H1 (cell line): ENCODE data around the gene RGL2. TPM values are rescaled to one million over a fixed set of nuclear protein-coding genes. Genes with fewer than 3 reads are reported as not detected.
A peak's percentile ranks its signal among the peaks of the same experiment; 100 is the strongest.

Source experiments
- CTCF ChIA-PET: fragments of 300-600 bp; sonication (Branson Sonifier 250); formaldehyde crosslinking; loops from one replicate; lab custom pipeline; 2021; ENCODE audit not compliant: partially characterized antibody; lab: Charles Lee
- POLR2A ChIA-PET: fragments of 300-600 bp; sonication (Branson Sonifier 250); formaldehyde crosslinking; loops from one replicate; lab custom pipeline; 2021; ENCODE audit warnings: inconsistent platforms; ENCODE audit not compliant: partially characterized antibody; lab: Charles Lee
- DNase-seq, 2 experiments: peaks; one replicate each; pipeline versions ENCODE4 v3.0.0 to v3.0.0-alpha.2; 2010 to 2022; ENCODE audit warnings: low spot score in 2 of 2, low read depth in 1 of 2, mixed read lengths in 1 of 2
- FAIRE-seq: peaks from 2 replicates; lab custom pipeline; 2011; peaks lifted over from hg19 to GRCh38; lab: Jason Lieb, UNC
- H2AFZ ChIP-seq: 2 replicates; pipeline ENCODE4 v1.8.1; 2012; ENCODE audit warnings: low read length, inconsistent platforms
- H2AK5ac ChIP-seq: 2 replicates; pipeline ENCODE4 v1.6.1; 2013; ENCODE audit warnings: low read depth, low read length
- H2BK120ac ChIP-seq: replicated peaks from 2 replicates; pipeline ENCODE3; 2013; ENCODE audit warnings: low read depth, low read length, inconsistent platforms
- H2BK12ac ChIP-seq: 2 replicates; pipeline ENCODE4 v1.6.1; 2013; ENCODE audit warnings: low read depth, low read length
- H2BK15ac ChIP-seq: 2 replicates; pipeline ENCODE4 v1.6.1; 2013; ENCODE audit warnings: low read length
- H2BK20ac ChIP-seq: 2 replicates; pipeline ENCODE4 v1.6.1; 2013; ENCODE audit warnings: low read length
- H2BK5ac ChIP-seq: 2 replicates; pipeline ENCODE4 v1.6.1; 2013; ENCODE audit warnings: low read depth, low read length
- H3K14ac ChIP-seq: 2 replicates; pipeline ENCODE4 v1.6.1; 2013; ENCODE audit warnings: inconsistent platforms; ENCODE audit not compliant: insufficient read length
- H3K18ac ChIP-seq: 2 replicates; pipeline ENCODE4 v1.6.1; 2013; ENCODE audit warnings: low read length; ENCODE audit errors: extremely low read depth
- H3K23ac ChIP-seq: 2 replicates; pipeline ENCODE4 v1.6.1; 2013; ENCODE audit warnings: inconsistent platforms; ENCODE audit not compliant: insufficient read length
- H3K23me2 ChIP-seq: 2 replicates; pipeline ENCODE4 v1.6.1; 2013; ENCODE audit warnings: low read depth, low read length
- H3K27ac ChIP-seq: 2 replicates; pipeline ENCODE4 v1.6.1; 2011; ENCODE audit warnings: low read depth, low read length, inconsistent platforms
- H3K27me3 ChIP-seq, 4 experiments: replicated peaks in 1 of 4; 1 replicate in 1 of 4; 2 replicates in 3 of 4; pipeline versions ENCODE4 v1.6.1 to v1.8.1; 2011 to 2013; ENCODE audit warnings: low read length in 3 of 4, mild to moderate bottlenecking in 3 of 4, inconsistent platforms in 2 of 4, mixed read lengths in 2 of 4, moderate library complexity in 1 of 4; ENCODE audit not compliant: control insufficient read depth in 3 of 4, insufficient read depth in 3 of 4; ENCODE audit errors: extremely low read depth in 1 of 4
- H3K36me3 ChIP-seq, 4 experiments: 2 replicates each; pipeline versions ENCODE4 v1.6.1 to v1.8.1; 2011 to 2013; ENCODE audit warnings: mild to moderate bottlenecking in 4 of 4, low read length in 3 of 4, moderate library complexity in 2 of 4, control low read depth in 1 of 4, inconsistent platforms in 1 of 4; ENCODE audit not compliant: insufficient read depth in 4 of 4, control insufficient read depth in 2 of 4
- H3K4ac ChIP-seq: replicated peaks from 2 replicates; pipeline ENCODE3; 2013; ENCODE audit warnings: low read length, low read depth, mixed read lengths, inconsistent platforms; ENCODE audit not compliant: insufficient read length
- H3K4me1 ChIP-seq, 4 experiments: replicated peaks in 1 of 4; 1 replicate in 1 of 4; 2 replicates in 3 of 4; pipeline versions ENCODE4 v1.6.1 to v1.8.1; 2011 to 2013; ENCODE audit warnings: low read length in 3 of 4, inconsistent platforms in 2 of 4, mixed read lengths in 1 of 4; ENCODE audit not compliant: insufficient read depth in 4 of 4, control insufficient read depth in 3 of 4
- H3K4me2 ChIP-seq, 2 experiments: 2 replicates each; pipeline versions ENCODE4 v1.6.1 to v1.8.1; 2011 to 2013; ENCODE audit warnings: low read depth in 2 of 2, low read length in 2 of 2, control low read depth in 1 of 2, inconsistent platforms in 1 of 2, mild to moderate bottlenecking in 1 of 2; ENCODE audit not compliant: insufficient read depth in 1 of 2
- H3K4me3 ChIP-seq, 4 experiments: fragments of 200-600, 300-600 bp in 1 of 4; sonication (generic), shearing (Covaris generic), sonication (Bioruptor Twin) in 1 of 4; 2 replicates each; pipeline versions ENCODE4 v1.5.1 to v1.8.1; 2011 to 2016; ENCODE audit warnings: low read length in 4 of 4, low read depth in 3 of 4, control low read depth in 2 of 4, inconsistent platforms in 2 of 4, mild to moderate bottlenecking in 2 of 4, mixed read lengths in 1 of 4, moderate library complexity in 1 of 4; ENCODE audit not compliant: insufficient read depth in 2 of 4; ENCODE audit errors: extremely low read depth in 1 of 4
- H3K56ac ChIP-seq: replicated peaks from 2 replicates; pipeline ENCODE3; 2013; ENCODE audit warnings: low read depth, mild to moderate bottlenecking, mixed read lengths, low read length, inconsistent platforms; ENCODE audit not compliant: insufficient read length
- H3K79me1 ChIP-seq: 2 replicates; pipeline ENCODE4 v1.6.1; 2013; ENCODE audit warnings: low read depth, low read length, control low read depth
- H3K79me2 ChIP-seq, 2 experiments: 2 replicates each; pipeline versions ENCODE4 v1.6.1 to v1.8.1; 2012 to 2013; ENCODE audit warnings: low read length in 2 of 2, mild to moderate bottlenecking in 2 of 2, inconsistent platforms in 1 of 2; ENCODE audit not compliant: insufficient read depth in 2 of 2, control insufficient read depth in 1 of 2
- H3K9ac ChIP-seq, 4 experiments: replicated peaks in 1 of 4; 1 replicate in 1 of 4; 2 replicates in 3 of 4; pipeline versions ENCODE4 v1.6.1 to v1.8.1; 2011 to 2013; ENCODE audit warnings: low read depth in 3 of 4, low read length in 3 of 4, control low read depth in 2 of 4, mild to moderate bottlenecking in 2 of 4, moderate library complexity in 2 of 4, inconsistent platforms in 1 of 4; ENCODE audit errors: extremely low read depth in 1 of 4
- H3K9me3 ChIP-seq, 2 experiments: 2 replicates each; pipeline versions ENCODE4 v1.6.1 to v1.8.1; 2012 to 2013; ENCODE audit warnings: mild to moderate bottlenecking in 2 of 2, moderate library complexity in 2 of 2, control low read depth in 1 of 2, inconsistent platforms in 1 of 2, low read depth in 1 of 2, low read length in 1 of 2, mixed read lengths in 1 of 2; ENCODE audit not compliant: insufficient read depth in 2 of 2
- H4K20me1 ChIP-seq, 2 experiments: replicated peaks in 1 of 2; 2 replicates each; pipeline versions ENCODE3 to v1.8.1; 2011 to 2013; ENCODE audit warnings: inconsistent platforms in 2 of 2, low read length in 2 of 2, mild to moderate bottlenecking in 1 of 2; ENCODE audit not compliant: insufficient read depth in 2 of 2, control insufficient read depth in 1 of 2
- H4K5ac ChIP-seq: 2 replicates; pipeline ENCODE4 v1.6.1; 2013; ENCODE audit warnings: low read length, low read depth, mixed read lengths, inconsistent platforms; ENCODE audit not compliant: insufficient read length
- H4K8ac ChIP-seq: 2 replicates; pipeline ENCODE4 v1.8.0; 2013; ENCODE audit warnings: mild to moderate bottlenecking, moderate library complexity, low read length, inconsistent platforms; ENCODE audit not compliant: insufficient read depth; ENCODE audit errors: extremely low read depth
- H4K91ac ChIP-seq: replicated peaks from 2 replicates; pipeline ENCODE3; 2013; ENCODE audit warnings: low read length, mixed read lengths, inconsistent platforms; ENCODE audit not compliant: insufficient read length
- ATF2 ChIP-seq: IDR thresholded peaks from 2 replicates; pipeline ENCODE4 v1.6.1; 2012; ENCODE audit warnings: low read length, inconsistent platforms
- BRCA1 ChIP-seq: IDR thresholded peaks from 2 replicates; pipeline ENCODE4 v1.6.1; 2012; ENCODE audit warnings: low read depth, low read length, improper control_type of control experiment
- E2F6 ChIP-seq: IDR thresholded peaks from 2 replicates; pipeline ENCODE4 v1.6.1; 2012; ENCODE audit warnings: inconsistent platforms
- EZH2 ChIP-seq: fragments of 200-600 bp; sonication (generic); IDR thresholded peaks from 2 replicates; pipeline ENCODE4 v1.7.1; 2012; ENCODE audit warnings: low read depth, mild to moderate bottlenecking, moderate library complexity, low read length, inconsistent platforms; ENCODE audit not compliant: severe bottlenecking
- POLR2AphosphoS5 ChIP-seq: IDR thresholded peaks from 2 replicates; pipeline ENCODE4 v1.6.1; 2011; ENCODE audit warnings: low read depth, low read length
- RFX5 ChIP-seq: IDR thresholded peaks from 2 replicates; pipeline ENCODE4 v1.6.1; 2011; ENCODE audit warnings: low read depth, low read length, improper control_type of control experiment, borderline replicate concordance
- RXRA ChIP-seq: IDR thresholded peaks from 2 replicates; pipeline ENCODE4 v1.6.1; 2011; ENCODE audit warnings: low read depth, mild to moderate bottlenecking, low read length, moderate library complexity; ENCODE audit not compliant: insufficient read depth
- TBP ChIP-seq: IDR thresholded peaks from 2 replicates; pipeline ENCODE4 v1.6.1; 2011; ENCODE audit warnings: low read depth, low read length, improper control_type of control experiment
- ZNF274 ChIP-seq: IDR thresholded peaks from 2 replicates; pipeline ENCODE4 v1.7.0; 2012; ENCODE audit warnings: low read length, borderline replicate concordance; ENCODE audit errors: extremely low read depth
- WGBS, 2 experiments: shearing (Covaris generic) in 1 of 2; methylation state at CpG; one replicate each; pipeline versions ENCODE4 v1.1.6 to v1.1.7; 2013 to 2015; ENCODE audit warnings: low lambda C conversion rate in 2 of 2, mixed read lengths in 2 of 2, inconsistent platforms in 1 of 2, low coverage in 1 of 2, missing lambda C conversion rate in 1 of 2; ENCODE audit not compliant: insufficient replicate concordance in 2 of 2, insufficient coverage in 1 of 2, insufficient read length in 1 of 2; ENCODE audit errors: extremely low coverage in 1 of 2, missing lambda C conversion rate in 1 of 2; 5-methylcytosine and 5-hydroxymethylcytosine counted together
- polyA plus RNA-seq, 7 experiments: library from polyadenylated mRNA; depleted of rRNA in 3 of 7; stranded (reverse) in 5 of 7; unstranded in 2 of 7; fragments of >200 nt in 5 of 7; fragments of 200-250 nt in 2 of 7; gene quantifications; 1 replicate in 5 of 7; 2 replicates in 1 of 7; 4 replicates in 1 of 7; pipeline versions ENCODE4 v1.2.1 to v1.2.3, GENCODE V29; 2011 to 2013; ENCODE audit warnings: missing spikeins in 2 of 7, mixed read lengths in 2 of 7
- total RNA-seq: library from RNA; stranded (reverse); fragmentation: NEBNext Ultra II Directional; extraction: Animal tissue kit (Norgen Biotek cat#: 25700); gene quantifications from 2 replicates; pipeline ENCODE4 v1.2.1, GENCODE V29; 2021

RGL2 gene
- total and polyA plus RNA-seq, 2 of the 8 experiments (the other 6 are each of a cell fraction or from before 2014, with no cell fraction given) = 58.1 to 80.3 TPM

GRCh38 chr6:33295621-33296369 is 2.9 kb downstream of the RGL2 start:
- peaks cover 0 to 6% (median 4%) of the 10 kb centered on the region in 4 experiments; a peak in 6 of 7 replicates for H3K4me1 ChIP-seq
- no peak overlapping the region for H2BK15ac ChIP-seq
- no peak overlapping the region for H3K14ac ChIP-seq
- no peak overlapping the region for H2BK12ac ChIP-seq
- H2BK20ac ChIP-seq = no peak overlapping the region
- no peak overlapping the region for H2AK5ac ChIP-seq
- H3K18ac ChIP-seq = no peak overlapping the region
- peaks cover 6% of the 10 kb centered on the region; the same call in 1 of the 2 replicates for H3K79me1 ChIP-seq
- H3K79me2 ChIP-seq = peaks cover 0 to 18% of the 10 kb centered on the region in 2 experiments; a peak in 2 of 4 replicates
- no peak overlapping the region for H3K4ac ChIP-seq
- H3K9me3 ChIP-seq = no peaks in the 10 kb centered on the region
- H2BK5ac ChIP-seq = no peak overlapping the region
- H3K56ac ChIP-seq = no peak overlapping the region
- H3K9ac ChIP-seq = peak overlapping the region in 1 of 4 experiments; percentile 37; a peak in 2 of 7 replicates
- H2BK120ac ChIP-seq = no peak overlapping the region
- H3K23me2 ChIP-seq = peaks cover 16% of the 10 kb centered on the region
- CTCF ChIA-PET = interaction anchor here (1.4 to 6.2 kb wide), 2 partner anchors 17 to 24 kb away, joined by 5 to 77 read pairs; partner anchors contain the start of genes B3GALT4, RPS18 and VPS52
- no peak overlapping the region for H3K23ac ChIP-seq
- H3K4me3 ChIP-seq = no peak overlapping the region
- H2AFZ ChIP-seq = no peak overlapping the region
- H3K4me2 ChIP-seq = no peak overlapping the region; a peak in 1 of 4 replicates
- WGBS, 2 experiments = 88% methylated on average over 11 of the region's 15 CpGs; no CpG with 5 or more reads in 1 of the 2 experiments
- H4K91ac ChIP-seq = no peak overlapping the region
- no peak overlapping the region for H4K5ac ChIP-seq
- no peaks in the 10 kb centered on the region for H3K27me3 ChIP-seq
- POLR2A ChIA-PET = interaction anchor here (1.4 to 16.7 kb wide), 5 partner anchors 7 to 138 kb away, joined by 3 to 337 read pairs (median 70); partner anchors contain the start of genes B3GALT4, PFDN6, RPS18 and TAPBP
- FAIRE-seq = no peak
- no peak for DNase-seq
- no peak overlapping the region for H4K8ac ChIP-seq
- no peak overlapping the region for H3K27ac ChIP-seq
- peaks cover 12 to 21% (median 17%) of the 10 kb centered on the region in 4 experiments; a peak in 7 of 8 replicates for H3K36me3 ChIP-seq
- peaks cover 0 to 3% of the 10 kb centered on the region in 2 experiments for H4K20me1 ChIP-seq
- TF ChIP-seq BRCA1 = no peak
- TF ChIP-seq RXRA = no peak
- TF ChIP-seq E2F6 = no peak
- no peak for TF ChIP-seq EZH2
- no peak for TF ChIP-seq TBP
- TF ChIP-seq POLR2AphosphoS5 = no peak
- TF ChIP-seq ATF2 = no peak
- no peak for TF ChIP-seq RFX5
- no peak for TF ChIP-seq ZNF274
